Stimulated activated CD4-positive, alpha-beta T cell treated with anti-CD3 and anti-CD28 coated beads, Interleukin-1b, Interleukin-23, amount 100 ng/mL, for 48 hours (primary cell): ENCODE data around the gene ADGRE1.
"Not testable (repeated sequence)": the region's sequence is repeated elsewhere in the genome, so short reads cannot be mapped to it uniquely, and the experiment has no call there.

Experiments
- DNase-seq: peaks from one replicate; pipeline ENCODE4 v3.0.0-alpha.2; 2020

The ADGRE1 gene, protein sequence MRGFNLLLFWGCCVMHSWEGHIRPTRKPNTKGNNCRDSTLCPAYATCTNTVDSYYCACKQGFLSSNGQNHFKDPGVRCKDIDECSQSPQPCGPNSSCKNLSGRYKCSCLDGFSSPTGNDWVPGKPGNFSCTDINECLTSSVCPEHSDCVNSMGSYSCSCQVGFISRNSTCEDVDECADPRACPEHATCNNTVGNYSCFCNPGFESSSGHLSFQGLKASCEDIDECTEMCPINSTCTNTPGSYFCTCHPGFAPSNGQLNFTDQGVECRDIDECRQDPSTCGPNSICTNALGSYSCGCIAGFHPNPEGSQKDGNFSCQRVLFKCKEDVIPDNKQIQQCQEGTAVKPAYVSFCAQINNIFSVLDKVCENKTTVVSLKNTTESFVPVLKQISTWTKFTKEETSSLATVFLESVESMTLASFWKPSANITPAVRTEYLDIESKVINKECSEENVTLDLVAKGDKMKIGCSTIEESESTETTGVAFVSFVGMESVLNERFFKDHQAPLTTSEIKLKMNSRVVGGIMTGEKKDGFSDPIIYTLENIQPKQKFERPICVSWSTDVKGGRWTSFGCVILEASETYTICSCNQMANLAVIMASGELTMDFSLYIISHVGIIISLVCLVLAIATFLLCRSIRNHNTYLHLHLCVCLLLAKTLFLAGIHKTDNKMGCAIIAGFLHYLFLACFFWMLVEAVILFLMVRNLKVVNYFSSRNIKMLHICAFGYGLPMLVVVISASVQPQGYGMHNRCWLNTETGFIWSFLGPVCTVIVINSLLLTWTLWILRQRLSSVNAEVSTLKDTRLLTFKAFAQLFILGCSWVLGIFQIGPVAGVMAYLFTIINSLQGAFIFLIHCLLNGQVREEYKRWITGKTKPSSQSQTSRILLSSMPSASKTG

DNA sequence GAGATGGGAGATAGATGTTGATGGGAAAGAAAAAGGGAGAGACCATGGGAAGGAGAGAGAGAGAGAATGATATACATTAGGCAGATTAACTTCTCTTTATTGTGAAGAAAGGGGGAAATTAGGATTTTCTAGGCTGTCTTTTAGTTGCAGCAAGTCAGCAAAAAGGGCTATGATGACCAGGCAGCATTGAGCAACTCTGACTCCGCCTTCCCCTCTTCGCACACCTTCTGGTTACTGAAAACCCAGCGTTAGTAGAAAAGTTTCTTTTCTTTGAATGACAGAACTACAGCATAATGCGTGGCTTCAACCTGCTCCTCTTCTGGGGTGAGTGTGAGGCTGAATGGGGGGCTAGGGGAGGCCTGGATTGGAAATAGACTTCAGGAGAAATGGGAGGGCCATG lies at the start of gene ADGRE1:
TSS of gene ADGRE1 (plus strand) at position 264 of the 400 bp plus-strand sequence. CDS start at position 294, 30 bp downstream.
- peak; percentile 40 for DNase-seq

DNA sequence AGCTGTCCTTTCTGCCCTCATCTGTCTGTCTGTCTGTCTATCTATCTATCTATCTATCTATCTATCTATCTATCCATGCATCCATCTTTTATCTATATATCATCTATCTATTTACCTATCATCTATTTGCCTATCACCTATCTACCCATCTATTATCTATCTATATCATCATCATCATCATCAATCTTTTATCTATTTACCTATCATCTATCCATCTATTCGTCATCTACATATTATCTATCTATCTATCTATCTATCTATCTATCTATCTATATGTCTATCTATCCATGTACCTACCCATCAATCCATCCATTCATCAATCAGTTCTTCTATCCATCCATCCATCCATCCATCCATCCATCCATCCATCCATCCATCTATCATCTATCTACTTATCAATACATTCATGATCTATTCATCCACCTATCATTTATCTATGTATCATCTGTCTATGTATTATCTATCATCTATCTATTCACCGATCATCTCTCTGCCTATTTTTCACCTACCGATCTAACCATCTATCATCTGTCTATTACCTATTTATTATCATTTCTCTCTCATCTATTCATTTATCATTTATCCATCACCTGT lies 49.2 kb upstream of the ADGRE1 start:
- no peak for DNase-seq

DNA sequence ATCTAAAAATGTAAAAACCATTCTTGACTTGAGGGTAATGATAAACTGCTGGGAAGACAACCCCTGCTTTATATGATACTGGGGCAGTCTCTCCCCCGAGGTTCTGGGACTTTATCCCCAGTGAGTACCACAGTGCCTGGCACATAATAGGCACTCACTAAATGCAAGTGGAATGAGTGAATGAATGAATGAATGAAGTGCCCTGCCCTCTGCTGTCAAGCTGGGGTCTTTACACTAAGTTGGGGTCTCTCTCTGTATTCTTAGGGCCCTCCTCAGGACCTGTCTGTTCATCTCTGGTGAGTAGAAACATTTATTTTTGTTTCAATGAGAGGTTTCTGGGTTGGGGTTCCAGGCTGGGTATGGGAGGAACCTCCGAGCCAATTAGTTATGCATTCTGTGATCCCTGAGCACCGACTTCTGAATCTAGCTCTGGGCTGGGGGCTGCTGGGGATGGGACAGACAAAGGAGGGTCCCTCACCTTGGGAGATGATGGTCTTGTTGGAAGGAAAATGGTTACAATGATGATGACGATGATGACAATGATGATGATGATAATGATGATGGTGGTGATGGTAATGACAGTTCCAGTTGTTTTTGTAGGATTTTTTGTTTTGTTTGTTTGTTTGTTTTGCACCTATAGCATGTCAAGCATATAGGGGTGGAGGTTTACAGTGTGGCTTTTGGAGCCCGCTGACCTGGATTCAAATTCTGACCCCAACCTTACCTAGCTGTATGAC lies 44.3 kb upstream of the ADGRE1 start:
- no peak for DNase-seq

DNA sequence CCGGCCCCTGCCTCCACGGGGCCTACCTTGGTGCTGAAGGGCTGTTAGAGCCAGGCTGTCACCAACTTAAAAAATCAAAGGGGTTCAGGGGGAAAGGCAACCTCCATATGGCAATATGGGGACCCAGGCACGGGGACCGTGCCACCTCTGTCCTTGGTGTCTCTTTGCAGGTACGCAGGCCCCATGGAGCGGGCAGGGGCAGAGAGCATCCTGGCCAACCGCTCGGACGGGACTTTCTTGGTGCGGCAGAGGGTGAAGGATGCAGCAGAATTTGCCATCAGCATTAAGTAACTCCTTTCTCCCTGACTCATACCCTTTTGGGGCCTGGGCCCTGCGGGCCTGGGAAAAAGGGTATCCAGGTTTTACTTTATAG lies 39.6 kb upstream of the ADGRE1 start:
- no peak for DNase-seq

DNA sequence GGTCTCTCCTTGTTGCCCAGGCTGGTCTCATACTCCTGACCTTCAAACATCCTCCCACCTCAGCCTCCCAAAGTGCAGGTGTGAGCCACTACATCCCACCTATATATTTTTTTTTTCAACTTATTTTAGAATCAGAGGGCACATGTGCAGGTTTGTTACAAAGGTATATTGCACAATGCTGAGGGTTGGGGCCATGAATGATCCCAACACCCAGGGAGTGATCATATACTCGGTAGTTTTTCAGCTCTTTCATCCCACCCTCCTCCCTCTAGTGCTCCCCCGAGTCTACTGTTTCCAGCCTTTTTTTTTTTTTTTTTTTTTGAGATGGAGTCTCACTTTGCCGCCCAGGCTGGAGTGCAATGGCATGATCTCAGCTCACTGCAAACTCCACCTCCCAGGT lies 38.4 kb upstream of the ADGRE1 start:
- no peak for DNase-seq

DNA sequence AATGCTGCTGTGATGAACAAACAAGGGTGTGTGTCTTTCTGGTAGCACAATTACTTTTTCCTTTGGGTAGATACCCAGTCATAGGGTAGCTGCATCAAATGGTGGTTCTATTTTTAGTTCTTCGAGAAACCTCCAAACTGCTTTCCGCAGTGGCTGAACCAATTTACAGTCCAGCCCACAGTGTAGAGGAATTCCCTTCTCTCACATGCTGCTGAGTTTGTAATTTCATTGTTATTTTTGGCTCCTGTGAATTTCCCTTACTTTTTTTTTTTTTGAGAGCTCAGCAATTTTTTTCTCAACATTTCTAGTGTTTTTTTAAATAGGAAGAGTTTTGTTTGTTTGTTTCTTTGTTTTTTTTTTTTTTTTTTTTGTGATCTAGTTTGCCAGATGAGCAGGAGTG lies 37.5 kb upstream of the ADGRE1 start:
- no peak for DNase-seq

DNA sequence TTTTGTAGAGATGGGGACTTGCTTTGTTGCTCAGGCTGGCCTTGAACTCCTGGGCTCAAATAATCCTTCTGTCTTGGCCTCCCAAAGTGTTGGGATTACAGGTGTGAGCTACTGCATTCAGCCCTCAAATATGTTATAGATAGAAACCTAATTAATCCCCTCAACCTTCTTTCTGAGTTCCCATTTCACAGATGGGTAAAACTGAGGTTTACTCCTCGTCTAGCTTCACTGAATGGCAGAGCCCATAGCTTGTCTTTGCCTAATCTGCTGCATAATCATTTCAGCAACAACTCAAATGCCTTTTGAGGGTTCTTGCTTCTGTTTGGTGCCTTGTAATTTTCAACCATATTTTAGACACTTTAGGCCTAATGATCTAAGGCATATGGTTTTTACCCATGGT lies 36.0 kb upstream of the ADGRE1 start:
- DNase-seq, result no peak

DNA sequence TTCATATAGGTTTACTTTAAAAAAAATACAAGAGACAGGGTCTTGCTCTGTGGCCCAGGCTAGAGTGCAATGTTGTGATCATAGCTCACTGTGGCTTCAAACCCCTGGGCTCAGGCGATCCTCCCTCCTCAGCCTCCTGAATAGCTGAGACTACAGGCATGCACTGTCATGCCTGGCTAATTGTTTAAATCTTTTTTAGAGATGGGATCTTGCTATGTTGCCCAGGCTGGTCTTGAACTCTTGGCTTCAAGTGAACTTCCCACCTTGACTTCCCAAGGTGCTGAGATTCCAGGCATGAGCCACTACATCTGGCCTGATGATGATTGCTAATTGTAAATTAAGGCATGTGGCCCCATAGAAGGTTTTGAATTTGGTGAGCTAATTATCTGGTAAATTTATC lies 35.4 kb upstream of the ADGRE1 start:
- no peak for DNase-seq

DNA sequence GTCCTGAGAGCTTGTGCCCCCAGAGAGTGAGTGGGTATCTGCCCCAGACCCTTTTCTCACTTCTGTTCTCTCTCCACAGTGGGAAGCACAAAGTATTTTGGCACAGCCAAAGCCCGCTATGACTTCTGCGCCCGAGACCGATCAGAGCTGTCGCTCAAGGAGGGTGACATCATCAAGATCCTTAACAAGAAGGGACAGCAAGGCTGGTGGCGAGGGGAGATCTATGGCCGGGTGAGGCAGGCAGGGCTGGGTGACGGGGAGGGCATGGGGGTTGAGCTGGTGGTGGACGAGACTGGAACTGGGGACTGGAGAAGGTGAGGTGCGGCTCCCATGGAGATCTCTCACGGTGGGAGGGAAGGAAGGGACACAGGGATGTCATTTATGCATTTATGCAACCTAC lies 33.5 kb upstream of the ADGRE1 start:
- DNase-seq, result no peak

DNA sequence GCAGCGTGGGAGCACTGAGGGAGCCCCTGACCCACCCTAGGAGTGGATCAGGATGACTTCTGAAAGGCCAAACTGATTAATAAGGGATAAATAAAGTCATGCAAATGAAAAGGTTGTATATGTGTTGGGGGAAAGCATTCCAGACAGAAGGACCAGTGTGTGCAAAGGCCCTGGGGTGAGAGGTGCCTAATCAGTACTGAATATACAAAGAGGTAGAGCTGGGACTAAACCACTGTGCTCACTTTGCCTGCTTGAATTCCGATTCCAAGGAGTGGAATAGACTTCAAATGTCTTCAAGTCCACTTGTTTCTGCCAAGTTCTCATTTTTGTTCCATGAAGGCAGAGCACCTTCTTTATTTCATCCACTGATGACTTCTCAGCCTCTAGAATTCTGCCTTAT lies 32.6 kb upstream of the ADGRE1 start:
- no peak for DNase-seq

DNA sequence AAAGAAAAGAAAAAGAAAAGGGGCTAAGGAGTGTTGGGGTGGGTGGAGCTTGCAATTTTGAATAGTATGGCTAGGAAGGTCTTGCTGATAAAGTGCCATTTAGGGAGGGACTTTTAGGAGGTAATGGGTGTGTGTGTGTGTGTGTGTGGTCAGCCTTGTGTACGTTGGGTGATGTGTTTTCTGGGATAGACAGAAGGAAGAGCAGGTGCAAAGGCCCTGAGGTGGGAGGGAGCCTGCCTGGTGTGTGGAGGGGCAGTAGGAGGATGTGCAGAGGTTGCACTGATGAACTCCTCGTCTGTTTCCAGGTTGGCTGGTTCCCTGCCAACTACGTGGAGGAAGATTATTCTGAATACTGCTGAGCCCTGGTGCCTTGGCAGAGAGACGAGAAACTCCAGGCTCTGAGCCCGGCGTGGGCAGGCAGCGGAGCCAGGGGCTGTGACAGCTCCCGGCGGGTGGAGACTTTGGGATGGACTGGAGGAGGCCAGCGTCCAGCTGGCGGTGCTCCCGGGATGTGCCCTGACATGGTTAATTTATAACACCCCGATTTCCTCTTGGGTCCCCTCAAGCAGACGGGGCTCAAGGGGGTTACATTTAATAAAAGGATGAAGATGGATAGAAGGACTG lies 30.5 kb upstream of the ADGRE1 start:
- DNase-seq, result no peak

DNA sequence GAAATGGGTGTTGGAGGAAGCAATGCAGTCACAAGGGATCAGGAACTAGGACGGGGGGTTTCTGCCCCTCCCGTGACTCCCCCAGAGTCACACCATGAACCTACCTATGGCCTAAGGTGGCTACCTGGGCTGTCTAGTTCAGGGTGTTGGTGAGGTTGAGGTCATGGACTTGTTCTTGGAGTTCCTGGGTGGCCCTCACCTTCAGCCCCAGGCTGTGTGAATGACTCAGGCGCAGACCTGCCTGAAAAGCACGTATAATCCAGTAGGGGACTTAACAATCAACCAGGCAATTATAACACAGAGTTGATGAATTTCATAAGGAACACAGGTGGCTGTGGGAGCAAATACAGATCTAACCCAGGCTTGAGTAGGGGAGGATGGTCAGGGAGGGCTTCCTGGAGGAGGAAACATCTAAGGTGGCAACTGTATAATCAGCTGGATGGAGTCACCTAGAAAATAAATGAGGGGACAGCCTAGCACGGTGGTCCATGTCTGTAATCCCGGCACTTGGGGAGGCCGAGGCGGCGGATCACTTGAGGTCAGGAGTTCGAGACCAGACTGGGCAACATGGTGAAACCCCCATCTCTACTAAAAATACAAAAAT lies 25.6 kb upstream of the ADGRE1 start:
- no peak for DNase-seq

DNA sequence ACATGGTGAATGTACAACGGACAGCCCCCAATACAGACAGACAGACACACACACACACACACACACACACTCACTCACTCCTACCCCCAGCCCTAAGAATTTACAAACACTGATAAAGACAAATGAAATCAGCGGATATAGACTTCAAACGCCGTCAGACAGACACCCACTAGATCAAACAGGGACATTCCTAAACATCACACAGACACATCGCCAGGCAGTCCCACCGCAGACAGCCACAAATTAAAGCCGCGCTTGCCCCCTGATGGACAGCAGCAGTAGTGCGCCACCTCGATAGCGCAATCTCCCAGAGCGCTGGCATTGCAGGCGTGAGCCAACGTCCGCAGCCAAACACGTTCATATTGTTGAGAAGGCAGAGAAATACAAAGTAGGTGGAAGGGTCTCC lies 24.7 kb upstream of the ADGRE1 start:
- peak; percentile 91 for DNase-seq

DNA sequence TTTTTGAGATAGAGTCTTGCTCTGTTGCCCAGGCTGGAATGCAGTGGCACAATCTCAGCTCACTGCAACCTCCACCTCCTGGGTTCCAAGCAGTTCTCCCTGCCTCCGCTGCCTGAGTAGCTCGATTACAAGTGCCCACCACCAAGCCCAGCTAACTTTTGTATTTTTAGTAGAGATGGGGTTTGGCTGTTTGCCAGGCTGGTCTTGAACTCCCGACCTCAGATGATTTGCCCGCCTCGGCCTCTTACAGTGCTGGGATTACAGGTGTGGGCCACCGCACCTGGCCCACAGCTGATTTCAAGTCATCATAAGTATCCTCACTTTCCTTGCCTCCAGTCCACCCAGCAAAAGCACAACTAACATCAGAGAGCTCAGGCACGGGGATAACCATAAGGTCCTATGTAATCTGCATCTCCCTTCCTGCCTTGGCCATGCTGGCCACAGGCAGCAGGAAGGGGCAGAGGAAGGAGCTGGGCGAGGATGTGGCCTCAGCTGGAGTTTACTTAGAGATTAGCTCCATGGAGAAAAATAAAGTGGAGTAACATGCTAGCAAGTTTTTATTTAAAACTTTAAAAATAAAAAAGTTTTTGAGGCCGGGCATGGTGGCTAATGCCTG lies 22.9 kb upstream of the ADGRE1 start:
- DNase-seq, result no peak

DNA sequence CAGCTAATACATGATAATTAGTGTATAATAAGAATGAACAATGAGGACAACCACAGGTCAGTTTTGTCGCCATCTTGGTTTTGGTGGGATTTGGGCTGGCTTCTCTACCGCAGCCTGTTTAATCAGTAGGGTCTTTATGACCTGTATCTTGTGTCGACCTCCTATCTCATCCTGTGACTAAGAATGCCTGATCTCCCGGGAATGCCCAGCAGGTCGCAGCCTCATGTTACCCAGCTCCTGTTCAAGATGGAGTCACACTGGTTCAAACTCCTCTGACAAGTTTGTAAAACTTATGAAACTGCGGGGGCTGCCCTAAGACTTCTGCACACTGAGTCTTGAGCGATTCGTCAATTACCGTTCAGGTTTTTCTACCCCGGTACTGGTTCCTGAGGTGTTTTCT lies 21.5 kb upstream of the ADGRE1 start:
- no peak for DNase-seq

DNA sequence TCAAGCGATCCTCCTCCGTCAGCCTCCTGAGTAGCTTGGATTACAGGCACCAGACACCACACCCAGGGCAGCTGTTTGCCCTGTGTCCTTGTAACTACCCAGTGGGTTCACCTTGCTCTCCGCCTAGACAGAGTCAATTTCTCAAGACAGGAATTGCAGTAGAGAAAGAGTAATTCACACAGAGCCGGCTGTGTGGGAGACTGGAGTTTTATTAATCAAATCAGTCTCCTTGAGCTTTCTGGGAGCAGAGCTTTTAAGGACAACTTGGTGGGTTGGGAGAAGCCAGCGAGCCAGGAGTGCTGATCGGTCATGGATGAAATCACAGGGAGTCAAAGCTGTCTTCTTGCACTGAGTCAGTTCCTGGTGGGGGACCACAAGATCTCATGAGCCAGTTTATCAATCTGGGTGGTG lies 20.6 kb upstream of the ADGRE1 start:
- no peak for DNase-seq

DNA sequence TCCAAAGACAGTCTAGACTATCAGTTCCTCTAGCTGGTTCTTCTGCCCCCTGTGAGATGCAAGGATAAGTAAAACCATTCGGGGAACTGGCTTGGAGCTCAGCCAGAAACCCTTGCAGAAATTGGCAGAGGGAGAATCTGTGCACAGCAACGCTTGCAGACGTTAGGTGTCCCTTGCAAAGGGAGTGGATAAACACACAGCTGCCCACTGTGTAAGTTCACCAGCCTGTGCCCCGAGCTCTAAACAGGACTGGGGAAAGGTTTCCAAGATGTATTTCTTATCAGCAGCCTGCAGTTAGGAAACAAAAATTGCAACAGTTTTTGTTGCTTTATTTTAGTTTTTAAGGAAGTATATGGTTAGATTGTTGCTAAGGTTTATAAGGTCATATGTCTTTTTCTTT lies 19.0 kb upstream of the ADGRE1 start:
- no peak for DNase-seq

DNA sequence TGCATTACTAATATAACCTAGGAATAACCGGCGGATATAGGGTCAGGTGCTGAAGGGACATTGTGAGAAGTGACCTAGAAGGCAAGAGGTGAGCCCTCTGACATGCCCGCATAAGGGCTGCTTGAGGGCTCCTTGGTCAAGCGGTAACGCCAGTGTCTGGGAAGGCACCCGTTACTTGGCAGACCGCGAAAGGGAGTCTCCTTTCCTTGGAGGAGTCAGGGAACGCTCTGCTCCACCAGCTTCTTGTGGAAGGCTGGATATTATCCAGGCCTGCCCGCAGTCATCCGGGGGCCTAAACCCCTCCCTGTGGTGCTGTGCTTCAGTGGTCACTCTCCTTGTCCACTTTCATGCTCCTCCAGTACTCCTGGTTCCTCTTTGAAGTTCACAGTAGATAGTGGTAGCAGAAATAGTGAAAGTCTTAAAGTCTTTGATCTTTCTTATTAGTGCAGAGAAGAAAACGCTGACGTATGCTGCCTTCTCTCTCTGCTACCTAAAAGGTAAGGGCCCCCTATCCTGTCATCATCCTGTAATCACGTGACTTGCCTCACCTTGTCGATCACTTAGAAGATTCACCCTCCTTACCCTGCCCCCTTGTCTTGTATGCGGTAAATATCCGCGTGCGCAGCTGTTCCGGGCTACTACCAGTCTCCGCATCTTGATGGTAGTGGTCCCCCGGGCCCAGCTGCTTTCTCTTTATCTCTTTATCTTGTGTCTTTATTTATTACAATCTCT lies 18.1 kb upstream of the ADGRE1 start:
- DNase-seq, result not testable (repeated sequence)

DNA sequence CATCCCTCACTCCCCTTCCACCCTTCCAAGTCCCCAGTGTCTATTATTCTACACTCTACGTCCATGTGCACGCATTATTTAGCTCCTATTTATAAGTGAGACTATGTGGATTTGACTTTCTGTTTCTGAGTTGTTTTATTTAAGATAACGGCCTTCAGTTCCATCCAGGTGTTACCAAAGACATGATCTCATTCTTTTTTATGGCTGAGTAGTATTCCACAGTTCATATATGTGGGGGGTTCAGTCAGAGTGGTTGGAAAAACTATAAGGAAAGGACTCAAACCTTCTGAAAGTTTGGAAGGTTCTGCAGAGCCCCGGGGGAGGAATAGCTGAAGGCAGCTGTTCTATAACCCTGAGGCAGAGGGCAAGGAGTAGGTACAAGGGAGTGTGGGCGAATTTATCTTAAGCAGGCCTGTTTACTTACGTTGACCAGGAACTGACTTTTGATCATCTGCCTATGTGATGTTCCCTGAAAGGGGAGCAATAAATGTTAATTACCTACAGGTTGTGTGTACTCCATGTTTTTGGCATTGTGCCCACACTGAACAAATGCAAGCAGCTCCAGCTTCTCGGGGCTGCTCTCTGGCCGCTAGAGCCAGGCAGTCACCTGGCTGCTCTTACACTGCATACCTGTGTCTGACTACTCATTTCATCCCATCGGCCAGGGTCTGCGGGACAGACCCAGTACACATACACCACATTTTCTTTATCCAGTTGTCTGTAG lies 13.5 kb upstream of the ADGRE1 start:
- no peak for DNase-seq

DNA sequence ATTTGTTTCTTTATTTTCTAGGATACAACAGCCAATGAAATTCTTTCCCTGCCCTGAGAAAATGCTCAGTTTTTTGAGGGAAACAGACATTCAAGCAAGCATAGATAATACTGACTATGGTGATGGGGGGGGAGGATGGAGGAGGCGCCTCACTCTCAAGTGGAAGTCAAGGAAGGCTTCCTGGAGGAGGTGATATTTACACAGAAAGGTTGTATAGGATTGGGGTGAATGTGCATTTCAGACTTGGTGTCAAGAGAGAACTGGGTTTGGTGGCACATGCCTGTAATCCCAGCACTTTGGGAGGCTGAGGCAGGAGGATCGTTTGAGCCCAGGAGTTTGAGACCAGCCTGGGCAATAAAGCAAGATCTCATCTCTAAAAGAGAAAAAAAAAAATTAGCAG lies 12.2 kb upstream of the ADGRE1 start:
- DNase-seq, result no peak
